ENCODE data around the gene ERN1.

Gene ERN1

DNA sequence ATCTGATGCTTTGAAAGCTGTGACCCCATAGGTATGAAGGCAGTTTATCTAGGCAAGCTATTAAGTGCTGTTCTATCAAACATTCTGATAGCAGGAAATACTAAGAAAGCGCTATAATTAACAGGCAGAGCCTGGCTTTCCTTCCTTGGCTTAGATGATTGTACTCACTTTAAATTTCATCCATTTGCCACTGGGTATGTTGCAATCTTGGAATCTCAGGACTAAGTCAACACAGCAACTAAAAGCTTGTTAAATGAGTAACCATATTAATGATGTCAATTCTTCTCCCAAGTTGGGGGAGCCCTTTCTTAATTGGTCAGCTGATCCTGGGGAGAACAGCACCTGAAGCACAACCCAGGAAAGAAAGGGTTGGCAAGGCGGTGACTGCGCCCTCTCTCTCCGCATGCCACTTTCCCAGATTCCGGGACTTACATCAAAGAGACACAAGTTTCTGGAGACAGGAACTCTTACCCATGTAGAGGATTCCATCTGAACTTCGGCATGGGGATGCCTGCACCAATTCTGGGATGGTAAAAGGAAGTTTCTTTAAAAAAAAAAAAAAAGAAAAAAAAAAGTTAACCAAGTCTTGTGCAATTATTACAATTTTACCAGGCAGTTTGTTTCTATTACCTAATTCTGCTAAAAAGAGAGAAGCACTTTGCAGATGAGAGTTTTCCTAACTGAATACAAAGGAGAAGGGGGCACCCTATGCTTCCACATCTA is 55.1 kb downstream of the ERN1 start:
- Mint-ChIP-seq H3K27me3 (ENCODE audit: low read depth, poor library complexity) (no peaks in the 10 kb centered on the region), H3K4me1 (peaks cover 14% of the 10 kb centered on the region), H3K27ac (no peak overlapping the region), H3K9me3 (peaks cover 11% of the 10 kb centered on the region), H3K4me3 (no peak overlapping the region), H3K36me3 (ENCODE audit: low read depth) (peaks cover 36% of the 10 kb centered on the region)
- TF ChIP-seq, protein P1, sequence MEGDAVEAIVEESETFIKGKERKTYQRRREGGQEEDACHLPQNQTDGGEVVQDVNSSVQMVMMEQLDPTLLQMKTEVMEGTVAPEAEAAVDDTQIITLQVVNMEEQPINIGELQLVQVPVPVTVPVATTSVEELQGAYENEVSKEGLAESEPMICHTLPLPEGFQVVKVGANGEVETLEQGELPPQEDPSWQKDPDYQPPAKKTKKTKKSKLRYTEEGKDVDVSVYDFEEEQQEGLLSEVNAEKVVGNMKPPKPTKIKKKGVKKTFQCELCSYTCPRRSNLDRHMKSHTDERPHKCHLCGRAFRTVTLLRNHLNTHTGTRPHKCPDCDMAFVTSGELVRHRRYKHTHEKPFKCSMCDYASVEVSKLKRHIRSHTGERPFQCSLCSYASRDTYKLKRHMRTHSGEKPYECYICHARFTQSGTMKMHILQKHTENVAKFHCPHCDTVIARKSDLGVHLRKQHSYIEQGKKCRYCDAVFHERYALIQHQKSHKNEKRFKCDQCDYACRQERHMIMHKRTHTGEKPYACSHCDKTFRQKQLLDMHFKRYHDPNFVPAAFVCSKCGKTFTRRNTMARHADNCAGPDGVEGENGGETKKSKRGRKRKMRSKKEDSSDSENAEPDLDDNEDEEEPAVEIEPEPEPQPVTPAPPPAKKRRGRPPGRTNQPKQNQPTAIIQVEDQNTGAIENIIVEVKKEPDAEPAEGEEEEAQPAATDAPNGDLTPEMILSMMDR (IDR thresholded peaks at IDR 0.05) = no peak
- DNase-seq = no peak

DNA sequence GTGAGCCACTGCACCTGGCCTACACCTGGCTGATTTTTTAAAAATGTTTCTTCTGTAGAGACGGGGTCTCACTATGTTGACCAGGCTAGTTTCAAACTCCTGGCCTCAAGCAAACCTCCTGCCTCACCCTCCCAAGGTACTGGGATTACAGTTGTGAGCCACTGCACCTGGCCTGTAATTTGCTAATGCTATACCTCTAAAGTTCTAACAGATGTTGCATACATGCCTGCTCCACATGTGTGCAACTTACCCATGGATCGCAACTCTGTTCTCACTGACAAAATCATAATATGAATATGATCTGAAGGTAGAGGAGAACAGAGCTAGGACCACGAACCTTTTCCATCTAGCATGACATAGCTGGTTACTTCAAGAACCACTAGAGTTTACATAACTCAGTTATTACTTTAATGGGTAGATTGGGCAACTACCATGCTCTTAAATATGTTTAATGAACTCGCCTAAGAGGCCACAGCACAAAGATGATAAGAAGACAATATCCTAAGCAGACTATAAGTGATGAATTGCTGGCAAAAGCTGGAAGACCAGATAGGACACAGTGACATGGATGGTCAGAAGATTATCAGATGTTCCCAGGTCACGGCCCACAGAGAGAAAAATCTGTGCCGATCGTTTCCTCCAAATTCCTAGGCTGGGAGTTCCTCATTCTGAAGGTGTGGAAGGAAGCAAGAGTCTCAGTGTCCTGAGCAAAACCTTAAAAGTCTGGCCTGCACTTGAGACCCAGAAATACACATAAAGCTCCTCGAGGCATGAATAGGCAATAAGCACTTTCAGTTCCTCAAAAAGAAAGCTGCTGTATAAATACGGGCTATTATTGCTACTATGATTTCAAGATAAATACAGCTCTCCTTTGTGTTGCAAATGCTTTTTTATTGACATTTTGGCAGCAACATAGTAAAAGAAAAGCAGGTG is 55.9 kb downstream of the ERN1 start:
- H3K27ac Mint-ChIP-seq = no peak overlapping the region
- H3K9me3 Mint-ChIP-seq = peaks cover 20% of the 10 kb centered on the region
- no peak for DNase-seq
- H3K27me3 Mint-ChIP-seq (ENCODE audit: low read depth, poor library complexity) = no peaks in the 10 kb centered on the region
- TF ChIP-seq, protein P1 (IDR thresholded peaks at IDR 0.05) = no peak
- H3K4me1 Mint-ChIP-seq = peaks cover 14% of the 10 kb centered on the region
- H3K36me3 Mint-ChIP-seq (ENCODE audit: low read depth) = peaks cover 44% of the 10 kb centered on the region
- no peak overlapping the region for H3K4me3 Mint-ChIP-seq

DNA sequence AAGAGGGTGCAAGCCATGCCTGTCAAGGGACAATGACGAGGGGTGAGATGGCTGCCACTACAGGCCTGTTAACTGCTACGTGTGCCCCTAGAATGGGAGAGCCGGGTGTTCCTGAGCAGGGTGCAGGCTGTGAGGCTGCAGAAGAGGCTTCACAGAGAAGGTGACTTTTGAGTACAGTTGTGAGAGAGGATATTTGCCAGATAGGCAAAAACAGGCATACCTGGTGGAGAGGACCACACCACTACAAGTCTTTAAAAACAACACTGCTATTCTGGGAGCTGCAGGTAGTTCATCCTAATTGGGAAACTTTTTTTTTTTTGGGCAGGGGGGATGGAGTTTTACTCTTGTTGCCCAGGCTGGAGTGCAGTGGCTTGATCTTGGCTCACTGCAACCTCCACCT is 58.8 kb downstream of the ERN1 start:
- Mint-ChIP-seq H3K27me3 (ENCODE audit: low read depth, poor library complexity) (peaks cover 5% of the 10 kb centered on the region), H3K36me3 (ENCODE audit: low read depth) (peaks cover 66% of the 10 kb centered on the region), H3K9me3 (peaks cover 28% of the 10 kb centered on the region), H3K4me1 (peaks cover 14% of the 10 kb centered on the region), H3K27ac (no peak overlapping the region), H3K4me3 (no peak overlapping the region)
- TF ChIP-seq, protein P1 (IDR thresholded peaks at IDR 0.05) = no peak
- DNase-seq = no peak

DNA sequence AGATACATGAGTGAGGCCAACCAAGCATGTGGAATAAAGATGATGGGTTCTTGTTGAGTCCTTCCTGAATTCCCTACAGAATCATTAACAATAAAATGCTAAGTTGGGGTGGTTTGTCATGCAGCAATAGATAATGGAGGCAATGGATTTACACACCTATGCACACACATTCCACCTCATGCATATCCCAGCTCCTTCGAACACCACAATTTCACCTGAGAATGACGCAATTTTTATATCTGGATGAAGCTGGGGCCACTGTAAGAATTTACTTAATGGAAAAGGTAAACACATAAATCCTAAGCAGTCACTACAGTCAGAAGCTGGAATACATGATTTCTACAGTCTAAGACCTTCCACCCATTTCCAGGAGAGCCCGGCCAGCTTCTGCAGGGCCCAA is 59.7 kb downstream of the ERN1 start:
- Mint-ChIP-seq H3K27me3 (ENCODE audit: low read depth, poor library complexity) (peaks cover 5% of the 10 kb centered on the region), H3K9me3 (peaks cover 28% of the 10 kb centered on the region), H3K27ac (no peak overlapping the region), H3K36me3 (ENCODE audit: low read depth) (peaks cover 66% of the 10 kb centered on the region), H3K4me1 (peaks cover 7% of the 10 kb centered on the region), H3K4me3 (no peak overlapping the region)
- TF ChIP-seq, protein P1 (IDR thresholded peaks at IDR 0.05) = no peak
- DNase-seq = no peak

DNA sequence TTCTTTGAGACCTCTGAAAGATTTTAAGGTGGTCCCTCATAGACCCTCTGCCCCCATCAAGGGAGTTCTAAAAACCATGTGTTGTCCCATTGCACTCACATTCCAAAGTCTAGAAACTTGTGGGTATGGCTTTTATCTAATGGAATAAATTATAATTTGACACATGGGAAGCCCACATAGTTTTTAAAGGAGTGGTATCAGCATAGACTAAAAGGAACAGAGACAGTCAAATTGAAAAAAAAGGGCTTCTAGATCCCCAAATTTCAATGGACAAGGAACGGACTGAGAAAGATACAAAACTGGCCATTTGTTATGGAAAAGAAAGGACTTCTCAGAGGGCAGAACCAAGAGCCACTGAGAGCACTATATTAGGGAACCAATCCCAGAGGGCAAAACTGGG is 60.8 kb downstream of the ERN1 start:
- Mint-ChIP-seq H3K27me3 (ENCODE audit: low read depth, poor library complexity) (peaks cover 5% of the 10 kb centered on the region), H3K9me3 (peaks cover 28% of the 10 kb centered on the region), H3K4me1 (peaks cover 8% of the 10 kb centered on the region), H3K27ac (no peak overlapping the region), H3K4me3 (no peak overlapping the region), H3K36me3 (ENCODE audit: low read depth) (peaks cover 64% of the 10 kb centered on the region)
- TF ChIP-seq, protein P1 (IDR thresholded peaks at IDR 0.05) = no peak
- no peak for DNase-seq
